ENCODE results near the gene C12orf54. TPM values are rescaled to one million over a fixed set of nuclear protein-coding genes. Genes with fewer than 3 reads are reported as not detected.

The C12orf54 gene
- total and polyA plus RNA-seq, 2 donors (not counting 3 experiments of a cell fraction or from before 2014, with no cell fraction given): not detected

- Histone ChIP-seq H3K4me3 (replicated peaks in 1 of 3; ENCODE audit: insufficient read depth in 1 of 3, low read depth in 1 of 3, low read length in 3 of 3) (no peak overlapping the region), H3K79me2 (ENCODE audit: control insufficient read depth, insufficient read depth, low read length) (no peaks in the 10 kb centered on the region), H2AFZ (ENCODE audit: low read depth, low read length) (no peak overlapping the region), H3K4me2 (ENCODE audit: insufficient read depth, low read length) (no peak overlapping the region), H3K4me1 (ENCODE audit: control insufficient read depth, extremely low read depth, insufficient read depth, low read length) (no peaks in the 10 kb centered on the region), H3K36me3 (ENCODE audit: control insufficient read depth in 2 of 2, extremely low read depth in 1 of 2, insufficient read depth in 2 of 2, low read length in 2 of 2) (no peaks in the 10 kb centered on the region), H3K9ac (replicated peaks; ENCODE audit: extremely low read depth, insufficient read depth, low read length) (no peak overlapping the region), H3K27me3 (ENCODE audit: control insufficient read depth in 2 of 2, insufficient read depth in 2 of 2, low read length in 2 of 2) (peaks cover 1 to 10% of the 10 kb centered on the region in 2 experiments), H3K9me3 (replicated peaks; ENCODE audit: control insufficient read depth, insufficient read depth, low read length) (no peaks in the 10 kb centered on the region), H3K27ac (ENCODE audit: insufficient read depth, low read depth, low read length) (no peak overlapping the region), H3K9me1 (replicated peaks; ENCODE audit: control insufficient read depth, extremely low read depth, insufficient read depth, low read length) (no peaks in the 10 kb centered on the region), H4K20me1 (replicated peaks; ENCODE audit: control insufficient read depth, extremely low read depth, insufficient read depth, low read length) (no peaks in the 10 kb centered on the region)
- DNase-seq (ENCODE audit: low read depth, low spot score): no peak
- dilution Hi-C loops (cut with MboI; ENCODE audit: extremely low pct_ligation_motif_present, low sequenced_read_pairs) (no loop called here), intact Hi-C loops (cut with micrococcal nuclease) (no loop called here)
- ChIA-PET POLR2A (no interaction called here), CTCF (no interaction called here)
- no TSS peak for BruUV-seq (replicated peaks)
- FAIRE-seq: no peak
- TF ChIP-seq MYC (IDR thresholded peaks at IDR 0.05; ENCODE audit: low read depth, low read length) (no peak), JUN (IDR thresholded peaks at IDR 0.05; ENCODE audit: borderline replicate concordance, insufficient read depth, insufficient read length, low read depth) (no peak), GATA2 (IDR thresholded peaks at IDR 0.05; ENCODE audit: insufficient read depth, insufficient read length, low read depth, low read length) (no peak), EZH2 (IDR thresholded peaks at IDR 0.05; ENCODE audit: borderline replicate concordance, low read depth, low read length, severe bottlenecking) (no peak), MAX (IDR thresholded peaks at IDR 0.05; ENCODE audit: insufficient read depth, insufficient read length) (no peak)
- TF ChIP-seq, protein P1, sequence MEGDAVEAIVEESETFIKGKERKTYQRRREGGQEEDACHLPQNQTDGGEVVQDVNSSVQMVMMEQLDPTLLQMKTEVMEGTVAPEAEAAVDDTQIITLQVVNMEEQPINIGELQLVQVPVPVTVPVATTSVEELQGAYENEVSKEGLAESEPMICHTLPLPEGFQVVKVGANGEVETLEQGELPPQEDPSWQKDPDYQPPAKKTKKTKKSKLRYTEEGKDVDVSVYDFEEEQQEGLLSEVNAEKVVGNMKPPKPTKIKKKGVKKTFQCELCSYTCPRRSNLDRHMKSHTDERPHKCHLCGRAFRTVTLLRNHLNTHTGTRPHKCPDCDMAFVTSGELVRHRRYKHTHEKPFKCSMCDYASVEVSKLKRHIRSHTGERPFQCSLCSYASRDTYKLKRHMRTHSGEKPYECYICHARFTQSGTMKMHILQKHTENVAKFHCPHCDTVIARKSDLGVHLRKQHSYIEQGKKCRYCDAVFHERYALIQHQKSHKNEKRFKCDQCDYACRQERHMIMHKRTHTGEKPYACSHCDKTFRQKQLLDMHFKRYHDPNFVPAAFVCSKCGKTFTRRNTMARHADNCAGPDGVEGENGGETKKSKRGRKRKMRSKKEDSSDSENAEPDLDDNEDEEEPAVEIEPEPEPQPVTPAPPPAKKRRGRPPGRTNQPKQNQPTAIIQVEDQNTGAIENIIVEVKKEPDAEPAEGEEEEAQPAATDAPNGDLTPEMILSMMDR (IDR thresholded peaks at IDR 0.05; ENCODE audit: extremely low read depth in 1 of 2, insufficient read depth in 1 of 2, low read depth in 1 of 2, low read length in 2 of 2): no peak
These were observed 632 bp downstream of the C12orf54 start for GRCh38 chr12:48482930-48483329.

Measured in endothelial cell of umbilical vein (primary cell).